Esophagus muscularis mucosa (tissue), 4 donors: Measurements from ENCODE around the gene SREBF1. TPM values are rescaled to one million over a fixed set of nuclear protein-coding genes. Genes with fewer than 3 reads are reported as not detected.

ENCODE experiments used
- DNase-seq: peaks from one replicate; pipeline ENCODE4 v3.0.0-alpha.2; 2017; ENCODE audit errors: extremely low spot score
- H3K27ac ChIP-seq, 4 donors: fragments of 200-600 bp; sonication (generic); replicated peaks in 1 of 4; 1 replicate in 3 of 4; 2 replicates in 1 of 4; pipeline ENCODE4 v1.5.1; 2016 to 2019; ENCODE audit warnings: mild to moderate bottlenecking in 1 of 4
- H3K27me3 ChIP-seq, 4 donors: fragments of 200-600 bp; sonication (generic); one replicate each; pipeline versions ENCODE4 v1.5.1 to v1.6.0; 2016 to 2019
- H3K36me3 ChIP-seq, 4 donors: fragments of 200-600 bp; sonication (generic); one replicate each; pipeline ENCODE4 v1.5.1; 2016 to 2019
- H3K4me1 ChIP-seq, 4 donors: fragments of 200-600 bp; sonication (generic); one replicate each; pipeline ENCODE4 v1.5.1; 2016 to 2019
- H3K4me3 ChIP-seq, 4 donors: fragments of 200-600 bp; sonication (generic); 1 replicate in 2 of 4; 2 replicates in 2 of 4; pipeline ENCODE4 v1.5.1; 2016 to 2019; ENCODE audit warnings: mild to moderate bottlenecking in 4 of 4, moderate library complexity in 1 of 4
- H3K9me3 ChIP-seq, 4 donors: fragments of 200-600 bp; sonication (generic); 1 replicate in 3 of 4; 2 replicates in 1 of 4; pipeline ENCODE4 v1.5.1; 2016 to 2019
- EP300 ChIP-seq: sonication (generic); formaldehyde crosslinking; IDR thresholded peaks from one replicate; pipeline ENCODE4 v1.6.1; 2017; ENCODE audit warnings: antibody characterized with exemption
- POLR2A ChIP-seq: fragments of 450-650 bp; IDR thresholded peaks from one replicate; pipeline ENCODE4 v1.6.1; 2017; ENCODE audit warnings: antibody characterized with exemption, moderate library complexity, mild to moderate bottlenecking, low read depth
- POLR2AphosphoS5 ChIP-seq, 2 donors: sonication (generic); formaldehyde crosslinking; IDR thresholded peaks; one replicate each; pipeline ENCODE4 v1.6.1; 2017; ENCODE audit warnings: antibody characterized with exemption in 2 of 2
- WGBS: methylation state at CpG from one replicate; pipeline ENCODE4 v1.1.5; 2018; 5-methylcytosine and 5-hydroxymethylcytosine counted together
- intact Hi-C: fragments of 100-400 bp; cut with DNase I; formaldehyde crosslinking; loops from one replicate; pipeline ENCODE4 v1.15.1; 2023
- total RNA-seq, 4 donors: library from RNA; depleted of rRNA; stranded (reverse); fragments of >200 nt; gene quantifications; one replicate each; pipeline versions ENCODE4 v1.1.0 to v1.2.1, GENCODE V29; 2016
- TF ChIP-seq, protein P1 (sequence below), 3 experiments: fragments of 200-600 bp in 2 of 3; fragments of 450-650 bp in 1 of 3; sonication (generic) in 2 of 3; IDR thresholded peaks; one replicate each; pipeline ENCODE4 v1.5.1; 2017 to 2019; ENCODE audit warnings: antibody characterized with exemption in 3 of 3, mild to moderate bottlenecking in 2 of 3, moderate library complexity in 1 of 3

SREBF1 gene
- total RNA-seq, 4 donors from 2014 or later: 28.1 to 62.6 (median 39.7) TPM

DNA sequence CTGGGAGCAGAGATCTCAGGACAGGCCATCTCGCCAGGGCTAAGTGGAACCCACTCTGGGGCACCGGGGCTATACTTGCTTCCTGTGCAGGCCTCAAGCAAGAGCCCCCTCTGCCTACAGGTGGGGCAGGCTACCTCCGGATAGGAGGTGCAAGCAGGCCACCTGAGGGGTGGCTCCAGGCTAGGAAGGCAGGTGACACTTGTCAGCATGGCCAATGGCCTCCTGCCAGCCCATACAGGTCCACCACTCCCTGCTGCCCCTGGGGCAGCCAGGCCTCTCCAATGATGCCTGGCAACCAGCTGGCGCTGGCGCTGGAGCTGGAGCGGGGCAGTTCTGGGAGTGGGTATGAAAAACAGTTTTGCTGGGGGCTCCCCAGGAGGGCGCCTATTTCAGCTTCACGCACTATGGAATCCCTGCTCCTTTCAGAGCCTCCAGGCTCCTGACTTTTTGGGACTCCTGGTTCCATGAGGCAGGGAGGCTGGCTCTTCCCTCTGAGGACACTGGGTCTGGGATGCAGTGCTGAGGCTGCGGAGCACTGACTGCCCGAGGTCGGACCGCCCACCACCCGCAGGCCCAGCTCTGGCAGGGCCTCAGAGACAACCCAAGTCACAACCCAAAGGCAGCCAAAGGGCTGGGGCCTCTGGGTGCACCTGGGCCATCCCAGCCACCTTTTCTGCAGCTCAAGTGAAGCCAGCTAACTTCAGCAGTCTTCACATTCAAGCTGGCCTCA lies 8.4 kb upstream of the SREBF1 start:
- Histone ChIP-seq H3K27ac (no peak overlapping the region), H3K36me3 (peaks cover 0 to 29% (median 20%) of the 10 kb centered on the region in 4 donors), H3K27me3 (no peaks in the 10 kb centered on the region), H3K4me3 (no peak overlapping the region), H3K4me1 (peaks cover 34 to 51% (median 47%) of the 10 kb centered on the region in 4 donors), H3K9me3 (no peaks in the 10 kb centered on the region)
- intact Hi-C loops: no loop called here
- TF ChIP-seq, protein P1, sequence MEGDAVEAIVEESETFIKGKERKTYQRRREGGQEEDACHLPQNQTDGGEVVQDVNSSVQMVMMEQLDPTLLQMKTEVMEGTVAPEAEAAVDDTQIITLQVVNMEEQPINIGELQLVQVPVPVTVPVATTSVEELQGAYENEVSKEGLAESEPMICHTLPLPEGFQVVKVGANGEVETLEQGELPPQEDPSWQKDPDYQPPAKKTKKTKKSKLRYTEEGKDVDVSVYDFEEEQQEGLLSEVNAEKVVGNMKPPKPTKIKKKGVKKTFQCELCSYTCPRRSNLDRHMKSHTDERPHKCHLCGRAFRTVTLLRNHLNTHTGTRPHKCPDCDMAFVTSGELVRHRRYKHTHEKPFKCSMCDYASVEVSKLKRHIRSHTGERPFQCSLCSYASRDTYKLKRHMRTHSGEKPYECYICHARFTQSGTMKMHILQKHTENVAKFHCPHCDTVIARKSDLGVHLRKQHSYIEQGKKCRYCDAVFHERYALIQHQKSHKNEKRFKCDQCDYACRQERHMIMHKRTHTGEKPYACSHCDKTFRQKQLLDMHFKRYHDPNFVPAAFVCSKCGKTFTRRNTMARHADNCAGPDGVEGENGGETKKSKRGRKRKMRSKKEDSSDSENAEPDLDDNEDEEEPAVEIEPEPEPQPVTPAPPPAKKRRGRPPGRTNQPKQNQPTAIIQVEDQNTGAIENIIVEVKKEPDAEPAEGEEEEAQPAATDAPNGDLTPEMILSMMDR (IDR thresholded peaks at IDR 0.05): no peak
- TF ChIP-seq EP300: no peak
- no peak for TF ChIP-seq POLR2AphosphoS5 (IDR thresholded peaks at IDR 0.05)
- no peak for TF ChIP-seq POLR2A
- WGBS: 89% methylated on average over 5 of the region's 13 CpGs
- no peak for DNase-seq

DNA sequence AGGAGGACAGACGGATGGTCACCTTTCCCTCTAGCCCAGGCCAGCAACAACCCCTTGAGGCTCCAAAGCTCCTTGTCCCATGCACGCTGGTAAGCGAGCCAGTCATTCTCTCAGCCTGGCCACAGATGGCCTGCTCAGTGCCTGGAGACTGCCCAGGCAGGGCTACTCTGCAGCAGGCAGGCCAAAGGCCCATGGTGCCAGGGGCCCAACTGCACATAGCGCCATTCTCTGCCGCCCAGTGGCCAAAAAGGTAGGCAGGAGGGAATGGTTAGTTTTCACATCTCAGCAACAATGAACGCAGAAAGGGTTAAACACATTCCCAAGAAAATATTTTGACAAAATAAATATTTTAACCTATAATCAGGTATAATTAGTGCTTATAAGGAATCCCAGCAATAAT lies 7.7 kb upstream of the SREBF1 start:
- intact Hi-C loops: no loop called here
- 86% methylated on average over 6 of the region's 6 CpGs for WGBS
- Histone ChIP-seq H3K27ac (no peak overlapping the region), H3K4me1 (peaks cover 34 to 51% (median 45%) of the 10 kb centered on the region in 4 donors), H3K36me3 (peaks cover 0 to 29% (median 20%) of the 10 kb centered on the region in 4 donors), H3K9me3 (no peaks in the 10 kb centered on the region), H3K27me3 (no peaks in the 10 kb centered on the region), H3K4me3 (no peak overlapping the region)
- no peak for DNase-seq
- TF ChIP-seq POLR2AphosphoS5 (IDR thresholded peaks at IDR 0.05) (no peak), EP300 (no peak), POLR2A (no peak)
- TF ChIP-seq, protein P1 (IDR thresholded peaks at IDR 0.05): no peak

DNA sequence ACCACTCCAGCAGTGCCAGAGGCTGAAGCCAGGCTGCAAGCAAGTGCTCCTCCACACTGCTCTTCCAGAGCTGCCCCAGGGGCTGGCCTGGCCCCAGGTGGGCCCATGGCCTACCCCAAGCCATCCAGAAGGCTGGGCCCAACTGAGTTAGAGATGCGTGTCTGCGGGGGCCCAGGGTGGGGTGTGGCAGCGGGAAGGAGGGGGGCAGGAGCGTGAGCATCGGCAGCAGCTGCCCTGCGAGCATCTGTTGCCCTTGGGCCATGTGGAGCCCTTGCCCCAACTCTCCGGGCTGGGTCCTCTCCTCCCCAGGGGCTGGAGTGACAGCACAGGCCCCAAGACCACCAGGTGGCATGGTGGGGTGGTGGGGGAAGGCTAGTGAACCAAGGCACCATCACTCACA lies 7.3 kb upstream of the SREBF1 start:
- Histone ChIP-seq H3K9me3 (no peaks in the 10 kb centered on the region), H3K27me3 (no peaks in the 10 kb centered on the region), H3K36me3 (peaks cover 0 to 29% (median 20%) of the 10 kb centered on the region in 4 donors), H3K4me3 (no peak overlapping the region), H3K27ac (no peak overlapping the region), H3K4me1 (peaks cover 34 to 51% (median 45%) of the 10 kb centered on the region in 4 donors)
- TF ChIP-seq, protein P1 (IDR thresholded peaks at IDR 0.05): no peak
- TF ChIP-seq POLR2A: no peak
- TF ChIP-seq POLR2AphosphoS5 (IDR thresholded peaks at IDR 0.05): no peak
- TF ChIP-seq EP300: no peak
- intact Hi-C loops: no loop called here
- 66% methylated on average over 7 of the region's 7 CpGs for WGBS
- DNase-seq: no peak

DNA sequence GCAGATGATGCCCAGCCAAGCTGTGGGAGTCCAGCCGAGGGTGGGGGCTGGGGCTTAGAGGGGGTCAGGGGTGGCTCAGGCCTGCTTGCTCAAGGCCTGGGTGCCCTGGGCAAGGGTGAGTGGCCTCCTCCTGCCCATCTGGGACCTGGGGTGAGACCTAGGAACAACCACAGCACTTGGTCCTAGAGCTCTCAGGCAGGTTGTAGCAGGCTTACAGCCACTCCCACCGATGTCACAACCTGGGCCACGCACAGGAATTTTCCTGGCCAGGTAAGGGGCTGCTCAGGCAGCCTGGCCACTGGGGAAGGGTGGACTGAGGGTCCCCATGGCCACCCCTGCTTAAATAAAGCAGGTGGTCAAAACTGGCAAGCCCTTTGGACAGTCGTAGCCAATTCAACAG lies 6.3 kb upstream of the SREBF1 start:
- H3K4me1 ChIP-seq: peaks cover 36 to 51% (median 45%) of the 10 kb centered on the region in 4 donors

More for the DNA sequence above, 6.3 kb upstream of the SREBF1 start:
- no peak for DNase-seq
- Histone ChIP-seq H3K36me3 (peaks cover 0 to 29% (median 20%) of the 10 kb centered on the region in 4 donors), H3K9me3 (no peaks in the 10 kb centered on the region), H3K4me3 (no peak overlapping the region), H3K27me3 (no peaks in the 10 kb centered on the region), H3K27ac (peak overlapping the region in 1 of 4 donors; percentile 95)
- WGBS: 92% methylated on average over 2 of the region's 4 CpGs
- TF ChIP-seq EP300 (no peak), POLR2AphosphoS5 (IDR thresholded peaks at IDR 0.05) (no peak), POLR2A (no peak)
- TF ChIP-seq, protein P1 (IDR thresholded peaks at IDR 0.05): no peak
- intact Hi-C loops: no loop called here
